ENCODE results near the gene CDK14.

The CDK14 gene

GRCh38 chr7:90858546-90858945 is 262.4 kb downstream of the CDK14 start:
- Mint-ChIP-seq H3K36me3 (ENCODE audit: low read depth) (no peaks in the 10 kb centered on the region), H3K27me3 (no peaks in the 10 kb centered on the region), H3K4me1 (no peaks in the 10 kb centered on the region), H3K27ac (no peak overlapping the region), H3K4me3 (no peak overlapping the region), H3K9me3 (no peaks in the 10 kb centered on the region)
- no peak for DNase-seq
- ATAC-seq = no peak

DNA sequence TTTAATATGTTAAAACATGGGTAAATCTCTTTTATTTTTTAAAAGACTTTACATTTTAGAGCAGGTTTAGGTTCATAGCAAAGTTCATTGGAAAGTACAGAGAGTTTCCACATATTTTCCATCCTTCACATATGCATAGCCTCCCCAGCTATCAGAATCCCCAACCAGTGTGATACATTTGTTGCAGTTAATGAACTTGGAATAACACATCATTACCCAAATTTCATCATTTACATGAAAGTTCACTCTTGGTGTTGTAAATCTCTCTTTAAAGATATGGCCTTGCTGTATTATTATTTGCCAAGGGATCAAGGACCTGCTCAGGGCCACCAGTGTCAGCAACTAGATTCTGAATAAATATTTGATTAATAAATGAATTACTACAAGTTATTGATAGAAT is 263.4 kb downstream of the CDK14 start:
- Mint-ChIP-seq H3K27me3 (no peaks in the 10 kb centered on the region), H3K4me3 (no peak overlapping the region), H3K36me3 (ENCODE audit: low read depth) (no peaks in the 10 kb centered on the region), H3K9me3 (no peaks in the 10 kb centered on the region), H3K4me1 (no peaks in the 10 kb centered on the region), H3K27ac (no peak overlapping the region)
- DNase-seq (no peak), ATAC-seq (no peak)

DNA sequence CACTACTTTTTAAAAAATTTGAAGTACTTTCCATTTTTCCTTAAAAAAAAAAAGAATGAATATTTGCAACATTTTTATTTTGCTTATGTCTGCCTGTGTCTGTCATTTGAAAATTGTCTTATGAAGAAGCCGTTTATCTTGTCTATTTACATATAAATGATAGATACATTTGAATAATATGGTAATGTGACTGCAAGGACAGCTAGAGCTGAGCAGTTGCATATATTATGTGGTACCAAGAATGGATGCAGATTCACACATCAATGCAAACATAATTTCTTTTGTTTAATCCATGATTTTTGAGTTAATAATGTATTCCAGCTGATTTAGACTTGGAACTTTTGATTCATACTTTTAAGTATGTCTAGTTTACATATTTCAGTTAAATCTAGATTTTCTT is 268.0 kb downstream of the CDK14 start:
- H3K9me3 Mint-ChIP-seq = no peaks in the 10 kb centered on the region
- no peak overlapping the region for H3K4me3 Mint-ChIP-seq
- H3K4me1 Mint-ChIP-seq = no peaks in the 10 kb centered on the region
- no peaks in the 10 kb centered on the region for H3K27me3 Mint-ChIP-seq
- DNase-seq = no peak
- no peak for ATAC-seq
- no peak overlapping the region for H3K27ac Mint-ChIP-seq
- H3K36me3 Mint-ChIP-seq (ENCODE audit: low read depth) = no peaks in the 10 kb centered on the region

DNA sequence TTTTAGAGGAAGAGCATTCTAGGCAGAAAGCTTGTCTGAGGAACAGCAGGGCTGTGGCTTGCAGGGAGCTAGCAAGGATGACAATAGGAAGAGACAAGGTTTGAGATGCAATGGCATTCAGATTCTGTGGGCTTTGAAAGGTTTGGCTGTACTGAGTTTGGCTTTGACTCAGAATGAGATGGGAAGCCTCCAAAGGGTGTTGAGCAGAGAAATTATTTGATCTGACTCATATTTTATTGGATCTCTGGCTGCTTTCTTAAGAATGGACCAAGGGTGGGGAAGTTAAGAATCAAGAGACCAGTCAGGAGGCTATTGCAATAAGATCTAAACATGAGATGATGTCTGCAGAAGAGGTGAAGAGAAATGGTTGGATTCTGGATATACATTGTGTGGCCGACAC is 273.2 kb downstream of the CDK14 start:
- ATAC-seq (no peak), DNase-seq (no peak)
- H3K27me3 Mint-ChIP-seq = no peaks in the 10 kb centered on the region
- no peak overlapping the region for H3K27ac Mint-ChIP-seq
- no peaks in the 10 kb centered on the region for H3K36me3 Mint-ChIP-seq (ENCODE audit: low read depth)
- H3K9me3 Mint-ChIP-seq = no peaks in the 10 kb centered on the region
- no peak overlapping the region for H3K4me3 Mint-ChIP-seq
- no peaks in the 10 kb centered on the region for H3K4me1 Mint-ChIP-seq

GRCh38 chr7:90876701-90877100 is 280.6 kb downstream of the CDK14 start:
- no peak for DNase-seq
- H3K27me3 Mint-ChIP-seq = no peaks in the 10 kb centered on the region
- no peak overlapping the region for H3K4me3 Mint-ChIP-seq
- H3K4me1 Mint-ChIP-seq = no peaks in the 10 kb centered on the region
- no peak overlapping the region for H3K27ac Mint-ChIP-seq
- no peaks in the 10 kb centered on the region for H3K36me3 Mint-ChIP-seq (ENCODE audit: low read depth)
- no peak for ATAC-seq
- peaks cover 4% of the 10 kb centered on the region for H3K9me3 Mint-ChIP-seq

DNA sequence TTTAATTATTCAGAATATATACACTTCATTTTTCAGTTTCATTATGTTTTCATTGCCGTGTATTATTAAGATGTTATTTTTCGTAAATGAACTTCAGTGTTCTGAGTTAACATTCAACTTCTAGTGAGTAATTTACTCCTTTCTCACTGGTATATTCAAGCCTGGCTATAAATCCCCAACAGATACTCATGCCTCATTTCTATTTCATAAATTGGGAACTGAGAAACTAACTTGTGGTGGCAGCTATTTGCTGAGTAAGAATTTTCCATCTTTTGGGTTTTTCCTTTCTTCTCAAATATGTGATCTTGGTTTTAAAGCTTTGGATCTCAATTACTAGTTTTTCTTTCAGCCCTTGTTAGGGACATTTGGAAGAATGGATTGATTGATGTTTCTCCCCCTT is 281.1 kb downstream of the CDK14 start:
- no peaks in the 10 kb centered on the region for H3K27me3 Mint-ChIP-seq
- H3K4me3 Mint-ChIP-seq = no peak overlapping the region
- no peaks in the 10 kb centered on the region for H3K4me1 Mint-ChIP-seq
- no peak for DNase-seq
- no peak for ATAC-seq
- H3K27ac Mint-ChIP-seq = no peak overlapping the region
- peaks cover 4% of the 10 kb centered on the region for H3K9me3 Mint-ChIP-seq
- no peaks in the 10 kb centered on the region for H3K36me3 Mint-ChIP-seq (ENCODE audit: low read depth)

DNA sequence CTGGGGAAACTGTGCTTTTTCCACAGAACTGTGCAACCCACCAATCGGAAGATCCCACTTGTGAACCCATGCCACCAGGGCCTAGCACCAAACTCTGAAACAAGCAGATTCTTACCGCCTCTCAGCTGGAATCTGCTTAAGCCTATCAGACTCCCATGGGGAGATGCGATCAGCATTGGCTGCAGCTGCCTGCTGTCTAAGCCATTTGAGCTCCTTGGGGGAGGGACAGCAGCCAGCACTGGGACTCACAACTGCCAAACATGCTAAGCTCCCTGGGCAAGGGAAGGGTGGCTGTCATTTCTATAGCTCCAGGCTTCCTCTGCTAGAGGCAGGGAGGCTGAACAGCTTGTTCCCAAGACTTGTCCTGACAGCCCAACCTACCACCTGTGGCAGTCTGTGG is 283.8 kb downstream of the CDK14 start:
- H3K27ac Mint-ChIP-seq = no peak overlapping the region
- no peaks in the 10 kb centered on the region for H3K36me3 Mint-ChIP-seq (ENCODE audit: low read depth)

DNA sequence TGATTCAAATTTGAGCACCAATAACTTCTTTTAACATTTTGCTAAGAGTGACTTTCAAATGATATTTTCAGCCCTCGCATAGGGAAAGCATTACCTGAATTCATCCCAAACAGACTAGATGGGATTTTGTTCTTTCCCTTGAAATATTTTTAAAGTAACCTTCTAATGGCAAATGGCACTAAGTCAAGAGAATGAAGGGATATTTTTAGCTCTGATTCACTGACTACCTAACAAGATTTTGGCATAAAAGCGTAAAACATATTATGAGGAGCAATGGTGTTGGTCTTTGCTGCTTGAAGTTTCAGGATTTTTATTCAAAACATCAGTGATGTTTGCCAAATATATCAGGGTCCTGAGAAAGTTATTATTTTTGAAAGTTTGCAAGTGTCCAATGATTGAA is 290.3 kb downstream of the CDK14 start:
- Mint-ChIP-seq H3K9me3 (no peaks in the 10 kb centered on the region), H3K4me1 (no peaks in the 10 kb centered on the region), H3K36me3 (ENCODE audit: low read depth) (no peaks in the 10 kb centered on the region), H3K4me3 (no peak overlapping the region), H3K27me3 (no peaks in the 10 kb centered on the region), H3K27ac (no peak overlapping the region)
- no peak for ATAC-seq
- DNase-seq = no peak

More for the DNA sequence above, 283.8 kb downstream of the CDK14 start:
- ATAC-seq = no peak
- DNase-seq = no peak
- H3K27me3 Mint-ChIP-seq = no peaks in the 10 kb centered on the region
- peaks cover 2% of the 10 kb centered on the region for H3K9me3 Mint-ChIP-seq
- H3K4me3 Mint-ChIP-seq = no peak overlapping the region
- H3K4me1 Mint-ChIP-seq = no peaks in the 10 kb centered on the region

DNA sequence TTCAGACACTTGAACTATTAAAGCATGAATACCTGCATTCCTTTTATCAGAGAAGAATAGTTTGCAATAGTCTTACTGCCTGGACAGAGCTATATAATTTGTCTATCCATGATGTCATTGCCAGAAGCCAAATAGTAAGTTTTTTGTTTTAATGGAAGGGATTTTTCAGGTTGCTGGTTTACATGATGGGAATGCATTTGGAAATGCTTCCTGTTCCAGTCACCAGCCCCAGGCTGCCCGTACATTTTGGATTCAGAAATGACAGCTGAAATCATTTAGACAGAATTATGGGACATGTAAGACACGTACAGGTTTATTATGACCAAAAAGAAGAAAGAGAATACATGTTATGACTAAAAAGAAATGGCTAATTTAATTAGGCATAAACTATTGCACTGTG is 293.1 kb downstream of the CDK14 start:
- H3K27me3 Mint-ChIP-seq = no peaks in the 10 kb centered on the region
- no peaks in the 10 kb centered on the region for H3K4me1 Mint-ChIP-seq
- ATAC-seq = no peak
- H3K4me3 Mint-ChIP-seq = no peak overlapping the region
- H3K9me3 Mint-ChIP-seq = no peaks in the 10 kb centered on the region
- no peak for DNase-seq
- no peaks in the 10 kb centered on the region for H3K36me3 Mint-ChIP-seq (ENCODE audit: low read depth)
- H3K27ac Mint-ChIP-seq = no peak overlapping the region

DNA sequence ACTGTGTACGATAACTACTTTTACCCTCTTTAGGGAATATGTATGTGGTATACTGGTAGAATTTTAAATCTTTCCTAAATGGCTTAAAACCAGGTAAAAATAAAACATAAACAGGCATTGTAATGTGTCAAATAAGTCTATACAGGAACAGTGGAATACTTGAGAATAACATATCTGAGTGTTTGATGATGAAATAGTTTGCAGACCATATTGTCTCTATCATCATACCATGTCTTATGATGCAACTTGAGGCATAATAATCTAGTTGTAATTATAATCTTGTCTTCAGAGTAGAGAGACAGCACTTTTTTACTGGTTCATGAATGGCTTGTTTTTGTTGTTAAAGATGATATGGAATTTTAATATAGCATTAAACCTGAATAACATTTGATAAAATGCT is 293.5 kb downstream of the CDK14 start:
- Mint-ChIP-seq H3K36me3 (ENCODE audit: low read depth) (no peaks in the 10 kb centered on the region), H3K27ac (no peak overlapping the region), H3K4me1 (no peaks in the 10 kb centered on the region), H3K9me3 (no peaks in the 10 kb centered on the region), H3K4me3 (no peak overlapping the region), H3K27me3 (no peaks in the 10 kb centered on the region)
- ATAC-seq (no peak), DNase-seq (no peak)

- Mint-ChIP-seq H3K27ac (no peak overlapping the region), H3K9me3 (no peaks in the 10 kb centered on the region), H3K4me3 (no peak overlapping the region), H3K27me3 (no peaks in the 10 kb centered on the region), H3K36me3 (ENCODE audit: low read depth) (no peaks in the 10 kb centered on the region), H3K4me1 (no peaks in the 10 kb centered on the region)
- ATAC-seq (no peak), DNase-seq (no peak)
Measured at GRCh38 chr7:90891529-90891928, 295.4 kb downstream of the CDK14 start.

DNA sequence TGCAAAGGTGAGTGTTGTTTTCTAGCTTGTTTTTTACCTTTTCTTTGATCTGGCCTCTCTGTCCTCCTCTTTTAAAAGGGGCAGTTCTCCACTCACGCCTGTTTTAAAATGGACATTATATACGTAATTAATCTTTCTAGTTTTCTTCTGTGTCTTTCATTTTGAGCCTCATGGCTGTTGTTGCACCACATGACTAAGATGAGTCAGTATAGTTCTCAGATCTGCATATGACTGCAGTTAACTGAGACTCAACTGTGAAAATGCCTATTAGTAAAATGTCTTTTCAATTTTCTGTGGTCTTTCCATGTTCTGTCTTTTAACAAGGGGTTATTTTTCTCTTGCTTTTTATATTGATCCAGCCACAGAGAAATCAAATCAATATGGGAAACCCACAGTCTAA is 296.1 kb downstream of the CDK14 start:
- Mint-ChIP-seq H3K4me3 (no peak overlapping the region), H3K4me1 (no peaks in the 10 kb centered on the region), H3K27ac (no peak overlapping the region), H3K9me3 (no peaks in the 10 kb centered on the region), H3K27me3 (no peaks in the 10 kb centered on the region), H3K36me3 (ENCODE audit: low read depth) (no peaks in the 10 kb centered on the region)
- ATAC-seq (no peak), DNase-seq (no peak)

- Mint-ChIP-seq H3K27me3 (no peaks in the 10 kb centered on the region), H3K9me3 (no peaks in the 10 kb centered on the region), H3K27ac (no peak overlapping the region), H3K4me3 (no peak overlapping the region), H3K36me3 (ENCODE audit: low read depth) (no peaks in the 10 kb centered on the region), H3K4me1 (no peaks in the 10 kb centered on the region)
- ATAC-seq = no peak
- no peak for DNase-seq
Measured at GRCh38 chr7:90894122-90894521, 298.0 kb downstream of the CDK14 start.

DNA sequence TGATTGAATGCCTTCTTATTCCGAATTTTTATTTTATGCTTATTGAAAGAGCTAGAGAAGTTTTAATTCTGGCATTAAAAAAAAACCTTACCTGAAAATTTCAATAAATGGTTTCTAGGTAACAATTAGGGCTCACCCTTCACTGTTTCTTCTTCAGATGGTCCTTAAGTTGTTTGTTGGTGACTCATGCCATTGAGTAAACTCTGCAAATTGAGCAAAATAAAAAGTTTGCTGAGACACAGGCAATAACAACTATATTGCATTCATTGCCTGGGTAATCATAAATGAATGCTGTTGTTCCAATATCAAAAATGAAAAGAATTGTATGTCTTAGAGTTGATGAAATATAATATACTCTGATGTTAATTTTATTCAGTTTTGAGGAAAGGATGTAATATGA is 300.3 kb downstream of the CDK14 start:
- H3K9me3 Mint-ChIP-seq = no peaks in the 10 kb centered on the region
- no peak for ATAC-seq
- no peak for DNase-seq
- no peaks in the 10 kb centered on the region for H3K27me3 Mint-ChIP-seq
- no peaks in the 10 kb centered on the region for H3K36me3 Mint-ChIP-seq (ENCODE audit: low read depth)
- no peak overlapping the region for H3K27ac Mint-ChIP-seq
- H3K4me3 Mint-ChIP-seq = no peak overlapping the region
- H3K4me1 Mint-ChIP-seq = no peaks in the 10 kb centered on the region

- DNase-seq = no peak
- Mint-ChIP-seq H3K36me3 (ENCODE audit: low read depth) (no peaks in the 10 kb centered on the region), H3K4me1 (no peaks in the 10 kb centered on the region), H3K9me3 (no peaks in the 10 kb centered on the region), H3K27ac (no peak overlapping the region), H3K4me3 (no peak overlapping the region), H3K27me3 (no peaks in the 10 kb centered on the region)
- no peak for ATAC-seq
Measured at GRCh38 chr7:90897961-90898469, 301.9 kb downstream of the CDK14 start.

DNA sequence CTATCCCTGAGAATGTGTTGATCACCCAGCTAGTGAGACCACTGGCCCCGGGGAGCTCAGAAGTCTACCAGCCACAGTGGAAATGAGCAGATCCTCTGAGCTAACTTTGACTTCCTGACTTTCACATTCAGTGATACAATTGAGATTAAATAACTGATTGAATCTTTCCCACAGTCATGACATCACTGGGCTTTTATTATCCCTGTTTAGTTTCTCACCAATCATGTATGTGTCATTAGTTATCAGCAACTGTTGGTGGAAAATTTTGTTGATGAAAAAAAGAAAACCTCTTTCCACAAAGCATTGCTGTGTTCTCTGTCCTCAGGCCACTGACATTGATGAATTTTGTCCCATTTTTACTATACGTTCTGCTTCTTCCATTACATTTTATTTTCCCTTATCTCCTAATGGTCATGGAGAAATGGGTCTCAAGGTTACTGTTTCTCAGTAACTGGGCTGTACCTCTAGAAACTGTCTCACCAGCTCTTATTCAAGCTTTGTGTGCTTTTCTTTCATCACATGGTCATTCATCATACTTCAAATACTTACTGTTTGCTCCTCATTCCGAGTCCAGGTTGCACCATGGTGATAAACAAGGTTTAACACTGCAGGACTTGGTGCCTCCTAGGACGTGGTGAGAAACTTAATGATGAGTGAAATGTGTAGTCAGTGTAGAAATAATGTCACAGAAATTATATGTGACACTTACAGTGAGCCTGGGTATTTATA is 304.7 kb downstream of the CDK14 start:
- Mint-ChIP-seq H3K4me3 (no peak overlapping the region), H3K36me3 (ENCODE audit: low read depth) (no peaks in the 10 kb centered on the region), H3K4me1 (no peaks in the 10 kb centered on the region), H3K9me3 (no peaks in the 10 kb centered on the region), H3K27me3 (no peaks in the 10 kb centered on the region), H3K27ac (no peak overlapping the region)
- no peak for DNase-seq
- ATAC-seq = no peak
